WTC11 (cell line): ENCODE results near the gene OXER1. TPM values are rescaled to one million over a fixed set of nuclear protein-coding genes. Genes with fewer than 3 reads are reported as not detected.

Experiments used
- ATAC-seq: fragments of 200-7000 bp; cut with Tn5 transposase; 2 replicates; pipeline ENCODE4 v1.10.0; 2021; ENCODE audit warnings: mild to moderate bottlenecking, moderate library complexity
- CTCF ChIA-PET: fragments of 300-600 bp; sonication (Branson Sonifier 250); formaldehyde crosslinking; loops from one replicate; lab custom pipeline; 2021; ENCODE audit warnings: antibody characterized with exemption; lab: Charles Lee
- POLR2A ChIA-PET: fragments of 350-600 bp; sonication (Branson Sonifier 250); formaldehyde crosslinking; loops from one replicate; lab custom pipeline; 2021; ENCODE audit warnings: antibody characterized with exemption; lab: Charles Lee
- DNase-seq: peaks from one replicate; pipeline ENCODE4 v3.0.0; 2021; ENCODE audit warnings: low spot score
- H3K27ac Mint-ChIP-seq: 2 replicates; pipeline ENCODE4 v1.8.0; 2021; ENCODE audit warnings: mixed read lengths
- H3K27me3 Mint-ChIP-seq: 2 replicates; pipeline ENCODE4 v1.8.0; 2021; ENCODE audit warnings: low read depth, mild to moderate bottlenecking, moderate library complexity, mixed read lengths
- H3K36me3 Mint-ChIP-seq: 2 replicates; pipeline ENCODE4 v1.8.0; 2021; ENCODE audit warnings: mixed read lengths
- H3K4me1 Mint-ChIP-seq: 2 replicates; pipeline ENCODE4 v1.8.0; 2022; ENCODE audit warnings: mixed read lengths
- H3K4me3 Mint-ChIP-seq: 2 replicates; pipeline ENCODE4 v1.8.0; 2021; ENCODE audit warnings: mild to moderate bottlenecking, moderate library complexity, mixed read lengths
- H3K9me3 Mint-ChIP-seq: 2 replicates; pipeline ENCODE4 v1.8.0; 2021; ENCODE audit warnings: mixed read lengths
- ATF1 ChIP-seq: sonication (generic); formaldehyde crosslinking; IDR thresholded peaks from 2 replicates; pipeline ENCODE4 v1.8.1; 2023; ENCODE audit warnings: mild to moderate bottlenecking, moderate library complexity, missing genetic modification reagents
- CREM ChIP-seq: sonication (generic); formaldehyde crosslinking; IDR thresholded peaks from 2 replicates; pipeline ENCODE4 v1.8.1; 2022; ENCODE audit warnings: mild to moderate bottlenecking, missing genetic modification reagents, moderate library complexity
- ELF4 ChIP-seq: sonication (generic); formaldehyde crosslinking; IDR thresholded peaks from 2 replicates; pipeline ENCODE4 v1.8.1; 2022; ENCODE audit warnings: low read depth, mild to moderate bottlenecking, moderate library complexity, missing genetic modification reagents
- GABPB1 ChIP-seq: sonication (generic); formaldehyde crosslinking; IDR thresholded peaks from 2 replicates; pipeline ENCODE4 v1.8.1; 2023; ENCODE audit warnings: mild to moderate bottlenecking, missing genetic modification reagents
- JUN ChIP-seq: sonication (generic); formaldehyde crosslinking; IDR thresholded peaks from 2 replicates; pipeline ENCODE4 v1.8.0; 2023; ENCODE audit warnings: mild to moderate bottlenecking, missing genetic modification reagents
- TEAD1 ChIP-seq: sonication (generic); formaldehyde crosslinking; IDR thresholded peaks from 2 replicates; pipeline ENCODE4 v1.8.0; 2022; ENCODE audit warnings: mild to moderate bottlenecking, missing genetic modification reagents
- ZBTB21 ChIP-seq: sonication (generic); formaldehyde crosslinking; IDR thresholded peaks from 2 replicates; pipeline ENCODE4 v1.8.1; 2023; ENCODE audit warnings: mild to moderate bottlenecking, missing genetic modification reagents, borderline replicate concordance
- ZNF138 ChIP-seq: sonication (generic); formaldehyde crosslinking; conservative IDR thresholded peaks from 2 replicates; pipeline ENCODE4 v1.8.1; 2022; ENCODE audit warnings: mild to moderate bottlenecking, moderate library complexity, missing genetic modification reagents
- ZNF219 ChIP-seq: sonication (generic); formaldehyde crosslinking; IDR thresholded peaks from 2 replicates; pipeline ENCODE4 v1.8.0; 2023; ENCODE audit warnings: missing genetic modification reagents, mild to moderate bottlenecking, borderline replicate concordance
- ZNF281 ChIP-seq: sonication (generic); formaldehyde crosslinking; IDR thresholded peaks from 2 replicates; pipeline ENCODE4 v1.8.0; 2023; ENCODE audit warnings: mild to moderate bottlenecking, missing genetic modification reagents
- ZNF317 ChIP-seq: sonication (generic); formaldehyde crosslinking; IDR thresholded peaks from 2 replicates; pipeline ENCODE4 v1.8.1; 2023; ENCODE audit warnings: low read depth, mild to moderate bottlenecking, moderate library complexity, missing genetic modification reagents, borderline replicate concordance
- ZNF416 ChIP-seq: fragments of 250-450 bp; sonication (Bioruptor Pico); IDR thresholded peaks from 2 replicates; pipeline ENCODE4 v1.9.0; 2021; ENCODE audit warnings: mild to moderate bottlenecking, inconsistent platforms
- ZNF423 ChIP-seq: fragments of 250-450 bp; sonication (Bioruptor Pico); IDR thresholded peaks from 2 replicates; pipeline ENCODE4 v2.1.2; 2022; ENCODE audit warnings: mild to moderate bottlenecking, moderate library complexity
- total RNA-seq: library from RNA; stranded (reverse); gene quantifications from 3 replicates; pipeline ENCODE4 v1.2.3, GENCODE V29; 2021
- TF ChIP-seq, protein P1 (sequence below): sonication (generic); formaldehyde crosslinking; conservative IDR thresholded peaks from 2 replicates; pipeline ENCODE4 v1.8.1; 2022; ENCODE audit warnings: mild to moderate bottlenecking, missing genetic modification reagents
- TF ChIP-seq, protein P2 (sequence below): fragments of 200-600 bp; IDR thresholded peaks from 2 replicates; pipeline ENCODE4 v1.8.0; 2022; ENCODE audit warnings: antibody characterized with exemption
- TF ChIP-seq, protein P3 (sequence below): fragments of 250-450 bp; sonication (Bioruptor Pico); conservative IDR thresholded peaks from 2 replicates; pipeline ENCODE4 v1.9.0; 2021; ENCODE audit warnings: mild to moderate bottlenecking
- TF ChIP-seq, protein P4 (sequence below): sonication (generic); formaldehyde crosslinking; IDR thresholded peaks from 2 replicates; pipeline ENCODE4 v1.8.1; 2022; ENCODE audit warnings: missing genetic modification reagents, borderline replicate concordance
- TF ChIP-seq, protein P5 (sequence below): sonication (generic); formaldehyde crosslinking; IDR thresholded peaks from 2 replicates; pipeline ENCODE4 v1.8.1; 2023; ENCODE audit warnings: mild to moderate bottlenecking, missing genetic modification reagents

The OXER1 gene
- total RNA-seq, 1 experiment from 2014 or later, result 2.6 TPM

DNA sequence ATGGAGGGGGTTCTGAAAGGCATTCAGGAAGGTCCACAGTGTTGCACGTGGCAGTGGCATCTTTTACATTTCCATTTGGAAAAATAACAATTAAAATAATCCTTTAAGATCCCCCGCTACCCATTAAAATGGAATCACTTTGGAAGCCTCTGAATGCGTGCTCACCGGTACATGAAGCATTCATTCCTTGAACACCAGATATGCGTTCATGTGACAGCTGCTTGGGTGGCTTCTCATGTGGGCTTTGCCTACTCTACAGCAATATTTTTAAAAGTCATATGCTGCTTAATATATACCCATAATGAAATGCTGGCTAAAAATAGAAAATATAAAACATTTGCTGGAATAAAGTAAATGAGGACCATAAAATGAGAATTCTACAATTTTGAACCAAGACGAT is 42.9 kb upstream of the OXER1 start (continued):
- TF ChIP-seq, protein P1, sequence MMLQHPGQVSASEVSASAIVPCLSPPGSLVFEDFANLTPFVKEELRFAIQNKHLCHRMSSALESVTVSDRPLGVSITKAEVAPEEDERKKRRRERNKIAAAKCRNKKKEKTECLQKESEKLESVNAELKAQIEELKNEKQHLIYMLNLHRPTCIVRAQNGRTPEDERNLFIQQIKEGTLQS (CRISPR knock-in tag), result no peak
- TF ChIP-seq, protein P2, sequence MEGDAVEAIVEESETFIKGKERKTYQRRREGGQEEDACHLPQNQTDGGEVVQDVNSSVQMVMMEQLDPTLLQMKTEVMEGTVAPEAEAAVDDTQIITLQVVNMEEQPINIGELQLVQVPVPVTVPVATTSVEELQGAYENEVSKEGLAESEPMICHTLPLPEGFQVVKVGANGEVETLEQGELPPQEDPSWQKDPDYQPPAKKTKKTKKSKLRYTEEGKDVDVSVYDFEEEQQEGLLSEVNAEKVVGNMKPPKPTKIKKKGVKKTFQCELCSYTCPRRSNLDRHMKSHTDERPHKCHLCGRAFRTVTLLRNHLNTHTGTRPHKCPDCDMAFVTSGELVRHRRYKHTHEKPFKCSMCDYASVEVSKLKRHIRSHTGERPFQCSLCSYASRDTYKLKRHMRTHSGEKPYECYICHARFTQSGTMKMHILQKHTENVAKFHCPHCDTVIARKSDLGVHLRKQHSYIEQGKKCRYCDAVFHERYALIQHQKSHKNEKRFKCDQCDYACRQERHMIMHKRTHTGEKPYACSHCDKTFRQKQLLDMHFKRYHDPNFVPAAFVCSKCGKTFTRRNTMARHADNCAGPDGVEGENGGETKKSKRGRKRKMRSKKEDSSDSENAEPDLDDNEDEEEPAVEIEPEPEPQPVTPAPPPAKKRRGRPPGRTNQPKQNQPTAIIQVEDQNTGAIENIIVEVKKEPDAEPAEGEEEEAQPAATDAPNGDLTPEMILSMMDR, result no peak

DNA sequence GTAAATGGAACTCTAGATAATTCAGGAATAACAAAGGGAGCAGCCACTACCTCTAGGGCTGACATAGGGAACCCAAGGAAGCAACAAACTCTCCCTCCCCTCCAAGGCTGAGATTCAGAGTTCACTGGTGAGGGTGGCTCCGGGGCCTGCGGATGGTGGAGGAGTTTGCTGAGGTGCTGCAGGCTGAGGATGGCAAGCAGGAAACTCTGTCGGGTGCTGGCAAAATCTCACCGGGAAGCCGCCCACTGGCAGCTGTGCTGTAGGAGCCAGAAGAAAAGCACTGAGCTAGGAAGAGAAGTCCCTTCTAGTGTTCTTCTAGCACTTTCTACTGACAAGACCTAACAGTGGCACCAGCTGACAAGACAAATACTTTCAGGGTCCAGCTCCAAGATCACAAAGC is 41.0 kb upstream of the OXER1 start:
- DNase-seq, result no peak
- H3K4me1 Mint-ChIP-seq, result peaks cover 13% of the 10 kb centered on the region
- H3K27ac Mint-ChIP-seq, result no peak overlapping the region
- H3K9me3 Mint-ChIP-seq, result no peaks in the 10 kb centered on the region
- CTCF ChIA-PET, result no interaction called here
- H3K27me3 Mint-ChIP-seq, result peaks cover 3% of the 10 kb centered on the region; the same call in 1 of the 2 replicates
- ATAC-seq, result no peak
- POLR2A ChIA-PET, result no interaction called here
- no peak overlapping the region for H3K4me3 Mint-ChIP-seq
- no peaks in the 10 kb centered on the region for H3K36me3 Mint-ChIP-seq
- TF ChIP-seq, protein P3, sequence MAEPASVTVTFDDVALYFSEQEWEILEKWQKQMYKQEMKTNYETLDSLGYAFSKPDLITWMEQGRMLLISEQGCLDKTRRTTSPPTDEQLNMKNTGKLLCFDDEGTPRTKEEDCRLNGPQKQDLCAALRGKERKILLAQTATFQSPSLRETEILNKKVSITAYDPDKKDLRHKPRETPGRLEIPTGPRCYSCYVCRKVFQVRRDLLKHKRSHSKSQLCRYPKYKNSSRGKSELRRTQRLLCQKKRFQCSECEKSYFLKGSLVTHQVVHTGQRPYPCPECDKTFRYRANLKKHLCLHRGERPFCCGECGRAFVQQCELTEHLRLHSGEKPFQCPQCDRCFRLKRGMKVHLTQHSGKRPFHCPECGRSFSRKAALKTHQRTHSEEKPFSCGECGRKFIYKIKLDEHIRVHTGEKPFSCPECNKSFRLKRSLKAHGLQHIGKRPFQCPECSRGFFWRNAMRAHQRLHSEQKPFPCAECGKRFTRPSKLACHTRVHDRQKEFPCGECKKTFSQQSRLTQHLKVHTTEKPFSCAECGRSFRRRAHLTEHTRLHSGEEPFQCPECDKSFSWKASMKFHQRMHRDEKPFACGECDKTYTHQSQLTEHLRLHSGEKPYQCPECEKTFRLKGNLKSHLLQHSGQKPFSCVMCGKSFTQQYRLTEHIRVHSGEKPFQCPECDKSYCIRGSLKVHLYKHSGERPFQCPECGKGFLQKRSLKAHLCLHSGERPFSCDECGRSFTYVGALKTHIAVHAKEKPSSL (CRISPR knock-in tag), result no peak
- no peak for TF ChIP-seq ZNF423
- no peak for TF ChIP-seq ELF4 (CRISPR knock-in tag)
- no peak for TF ChIP-seq ZNF317 (CRISPR knock-in tag)
- no peak for TF ChIP-seq ZBTB21 (CRISPR knock-in tag)
- no peak for TF ChIP-seq JUN
- no peak for TF ChIP-seq ZNF281 (CRISPR knock-in tag)
- TF ChIP-seq ZNF138 (CRISPR knock-in tag), result no peak
- TF ChIP-seq, protein P4, sequence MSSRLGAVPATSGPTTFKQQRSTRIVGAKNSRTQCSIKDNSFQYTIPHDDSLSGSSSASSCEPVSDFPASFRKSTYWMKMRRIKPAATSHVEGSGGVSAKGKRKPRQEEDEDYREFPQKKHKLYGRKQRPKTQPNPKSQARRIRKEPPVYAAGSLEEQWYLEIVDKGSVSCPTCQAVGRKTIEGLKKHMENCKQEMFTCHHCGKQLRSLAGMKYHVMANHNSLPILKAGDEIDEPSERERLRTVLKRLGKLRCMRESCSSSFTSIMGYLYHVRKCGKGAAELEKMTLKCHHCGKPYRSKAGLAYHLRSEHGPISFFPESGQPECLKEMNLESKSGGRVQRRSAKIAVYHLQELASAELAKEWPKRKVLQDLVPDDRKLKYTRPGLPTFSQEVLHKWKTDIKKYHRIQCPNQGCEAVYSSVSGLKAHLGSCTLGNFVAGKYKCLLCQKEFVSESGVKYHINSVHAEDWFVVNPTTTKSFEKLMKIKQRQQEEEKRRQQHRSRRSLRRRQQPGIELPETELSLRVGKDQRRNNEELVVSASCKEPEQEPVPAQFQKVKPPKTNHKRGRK, result no peak

- peaks cover 3% of the 10 kb centered on the region; the same call in 1 of the 2 replicates for H3K27me3 Mint-ChIP-seq
- no peaks in the 10 kb centered on the region for H3K36me3 Mint-ChIP-seq
- H3K27ac Mint-ChIP-seq, result no peak overlapping the region
- ChIA-PET POLR2A (no interaction called here), CTCF (no interaction called here)
- H3K9me3 Mint-ChIP-seq, result no peaks in the 10 kb centered on the region
- TF ChIP-seq, protein P2, result no peak
- TF ChIP-seq, protein P5, sequence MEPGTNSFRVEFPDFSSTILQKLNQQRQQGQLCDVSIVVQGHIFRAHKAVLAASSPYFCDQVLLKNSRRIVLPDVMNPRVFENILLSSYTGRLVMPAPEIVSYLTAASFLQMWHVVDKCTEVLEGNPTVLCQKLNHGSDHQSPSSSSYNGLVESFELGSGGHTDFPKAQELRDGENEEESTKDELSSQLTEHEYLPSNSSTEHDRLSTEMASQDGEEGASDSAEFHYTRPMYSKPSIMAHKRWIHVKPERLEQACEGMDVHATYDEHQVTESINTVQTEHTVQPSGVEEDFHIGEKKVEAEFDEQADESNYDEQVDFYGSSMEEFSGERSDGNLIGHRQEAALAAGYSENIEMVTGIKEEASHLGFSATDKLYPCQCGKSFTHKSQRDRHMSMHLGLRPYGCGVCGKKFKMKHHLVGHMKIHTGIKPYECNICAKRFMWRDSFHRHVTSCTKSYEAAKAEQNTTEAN (CRISPR knock-in tag), result no peak
- TF ChIP-seq TEAD1 (CRISPR knock-in tag) (no peak), ATF1 (no peak), ZNF219 (CRISPR knock-in tag) (no peak), ZNF416 (no peak), GABPB1 (no peak), CREM (CRISPR knock-in tag) (no peak)
- peaks cover 13% of the 10 kb centered on the region for H3K4me1 Mint-ChIP-seq
- ATAC-seq (no peak), DNase-seq (no peak)
- no peak overlapping the region for H3K4me3 Mint-ChIP-seq
These were observed 40.4 kb upstream of the OXER1 start for GRCh38 chr2:42804338-42804737.
